Measurements from ENCODE around the gene BMPR1A. TPM values are rescaled to one million over a fixed set of nuclear protein-coding genes. Genes with fewer than 3 reads are reported as not detected.

The BMPR1A gene
- total RNA-seq, 1 experiment from 2014 or later: 31.6 TPM

DNA sequence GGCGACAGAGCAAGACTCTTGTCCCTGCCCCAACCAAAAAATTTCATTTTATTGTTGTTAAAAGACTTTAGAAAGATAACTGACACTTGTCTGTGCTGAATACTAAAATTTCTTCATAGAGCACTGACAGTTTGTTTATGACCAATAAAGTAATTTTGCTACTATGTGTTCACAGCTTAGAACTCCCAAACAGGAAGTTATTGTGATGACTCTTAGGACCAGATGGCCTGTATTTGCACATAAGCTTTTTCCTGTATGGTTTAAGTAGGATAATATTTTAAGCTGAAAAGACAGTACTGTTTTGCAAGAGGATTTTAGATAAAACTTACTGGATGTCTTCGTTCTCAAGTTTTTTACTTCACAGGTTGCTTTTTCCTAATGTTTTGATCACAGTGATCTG is 120.3 kb downstream of the BMPR1A start:
- in situ Hi-C loops (cut with HindIII; ENCODE audit: low pct_unique_long_range_greater_than_20kb, low sequenced_read_pairs): no loop called here
- DNase-seq (ENCODE audit: low read depth, low spot score): no peak

DNA sequence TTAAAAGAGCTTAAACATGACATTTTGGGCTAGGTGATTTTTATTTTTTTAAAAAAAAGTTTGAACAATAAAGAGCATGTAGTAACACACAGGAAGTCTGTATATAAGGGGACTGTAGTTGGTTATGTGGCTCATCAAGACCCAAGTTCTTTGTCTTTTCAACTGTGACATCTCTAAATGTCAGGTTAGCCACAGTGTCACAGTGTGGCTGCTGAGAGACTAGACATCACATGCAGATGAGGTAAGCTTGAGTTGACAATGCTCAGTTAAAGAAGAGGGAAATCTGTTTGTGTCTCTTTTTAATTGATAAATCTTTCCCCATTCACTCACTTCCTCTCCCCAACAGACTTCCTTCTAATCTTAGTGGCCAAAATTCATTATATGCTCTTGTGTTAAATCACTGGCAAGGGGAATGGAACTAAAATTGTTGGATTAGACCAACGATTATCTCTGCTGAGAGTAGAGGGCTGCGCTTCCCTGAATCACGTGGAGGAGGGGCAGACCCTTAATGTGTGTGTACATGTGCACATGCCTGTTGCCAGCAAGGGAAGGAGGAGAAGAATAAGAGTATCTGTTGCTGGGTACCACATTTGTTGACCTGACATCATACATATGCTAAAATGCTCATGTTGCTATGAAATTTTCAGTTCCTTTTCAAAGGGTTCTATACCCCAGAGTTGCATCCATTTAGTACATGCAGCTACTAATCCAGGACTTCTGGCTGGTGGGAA is 122.7 kb downstream of the BMPR1A start:
- in situ Hi-C loops (cut with HindIII; ENCODE audit: low pct_unique_long_range_greater_than_20kb, low sequenced_read_pairs): no loop called here

GRCh38 chr10:86880971-86881370 is 124.6 kb downstream of the BMPR1A start:
- no peak for DNase-seq (ENCODE audit: low read depth, low spot score)
- in situ Hi-C loops (cut with HindIII; ENCODE audit: low pct_unique_long_range_greater_than_20kb, low sequenced_read_pairs): no loop called here

More for the DNA sequence above, 122.7 kb downstream of the BMPR1A start:
- no peak for DNase-seq (ENCODE audit: low read depth, low spot score)

GRCh38 chr10:86888585-86889381 is 132.4 kb downstream of the BMPR1A start:
- DNase-seq (ENCODE audit: low read depth, low spot score): no peak
- in situ Hi-C loops (cut with HindIII; ENCODE audit: low pct_unique_long_range_greater_than_20kb, low sequenced_read_pairs): no loop called here

DNA sequence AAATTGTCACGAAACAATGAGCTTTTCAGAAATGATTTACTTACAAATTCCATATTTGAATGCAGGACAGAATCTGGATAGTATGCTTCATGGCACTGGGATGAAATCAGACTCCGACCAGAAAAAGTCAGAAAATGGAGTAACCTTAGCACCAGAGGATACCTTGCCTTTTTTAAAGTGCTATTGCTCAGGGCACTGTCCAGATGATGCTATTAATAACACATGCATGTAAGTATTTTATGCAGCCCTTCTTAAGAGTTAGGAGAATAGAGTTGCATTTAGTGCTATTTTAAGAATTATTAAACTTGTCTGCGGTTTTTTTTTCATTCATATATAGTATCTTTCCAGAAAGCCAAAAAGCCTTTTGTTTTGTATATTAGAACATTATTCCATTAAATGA is 133.6 kb downstream of the BMPR1A start:
- in situ Hi-C loops (cut with HindIII; ENCODE audit: low pct_unique_long_range_greater_than_20kb, low sequenced_read_pairs): no loop called here
- DNase-seq (ENCODE audit: low read depth, low spot score): no peak

- DNase-seq (ENCODE audit: low read depth, low spot score): no peak
- in situ Hi-C loops (cut with HindIII; ENCODE audit: low pct_unique_long_range_greater_than_20kb, low sequenced_read_pairs): no loop called here
These were observed 142.1 kb downstream of the BMPR1A start for GRCh38 chr10:86898511-86898910.

- DNase-seq (ENCODE audit: low read depth, low spot score): no peak
- in situ Hi-C loops (cut with HindIII; ENCODE audit: low pct_unique_long_range_greater_than_20kb, low sequenced_read_pairs): no loop called here
These were observed 142.7 kb downstream of the BMPR1A start for GRCh38 chr10:86899132-86899531.

- in situ Hi-C loops (cut with HindIII; ENCODE audit: low pct_unique_long_range_greater_than_20kb, low sequenced_read_pairs): no loop called here
- DNase-seq (ENCODE audit: low read depth, low spot score): peak; percentile 76
These were observed 143.4 kb downstream of the BMPR1A start for GRCh38 chr10:86899670-86900276.

GRCh38 chr10:86900955-86901354 is 144.5 kb downstream of the BMPR1A start:
- no peak for DNase-seq (ENCODE audit: low read depth, low spot score)
- in situ Hi-C loops (cut with HindIII; ENCODE audit: low pct_unique_long_range_greater_than_20kb, low sequenced_read_pairs): no loop called here

DNA sequence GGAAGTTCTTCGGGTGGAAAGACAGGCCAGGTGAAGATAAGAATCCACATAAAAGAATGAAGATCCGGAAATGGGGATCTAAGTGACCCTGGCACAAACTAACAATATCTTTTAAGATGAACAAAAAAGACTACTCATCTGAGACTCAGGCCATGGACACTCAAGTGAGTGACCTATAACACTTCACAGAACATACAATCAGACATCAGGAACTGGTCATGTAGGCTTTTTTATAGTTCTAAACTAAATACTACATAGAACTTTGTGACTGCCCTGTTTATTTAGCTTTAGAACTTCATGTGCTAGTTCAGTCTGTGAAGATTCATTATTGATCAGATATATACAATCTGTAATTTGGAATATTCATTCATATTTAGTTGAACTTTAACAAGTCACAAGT is 148.2 kb downstream of the BMPR1A start:
- no peak for DNase-seq (ENCODE audit: low read depth, low spot score)
- in situ Hi-C loops (cut with HindIII; ENCODE audit: low pct_unique_long_range_greater_than_20kb, low sequenced_read_pairs): no loop called here

DNA sequence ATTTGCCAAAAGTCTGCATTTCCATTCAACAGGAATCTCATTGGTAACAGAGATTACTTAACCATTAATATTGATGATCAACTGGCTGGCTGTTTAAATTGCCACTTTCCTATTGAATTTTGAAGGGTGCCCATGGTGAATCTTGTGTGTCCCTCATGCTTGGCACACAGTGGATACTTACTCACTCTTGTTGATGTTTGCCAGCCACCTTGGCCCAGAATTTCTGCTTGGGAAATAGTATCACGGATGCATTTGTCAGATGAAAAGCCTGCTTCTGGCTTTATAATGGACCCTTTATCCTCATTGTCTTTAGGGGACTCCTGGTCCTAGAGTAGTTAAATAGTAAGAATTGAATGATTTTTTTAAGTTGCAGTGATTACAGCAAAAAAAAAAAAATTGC is 149.0 kb downstream of the BMPR1A start:
- DNase-seq (ENCODE audit: low read depth, low spot score): no peak
- in situ Hi-C loops (cut with HindIII; ENCODE audit: low pct_unique_long_range_greater_than_20kb, low sequenced_read_pairs): no loop called here

DNA sequence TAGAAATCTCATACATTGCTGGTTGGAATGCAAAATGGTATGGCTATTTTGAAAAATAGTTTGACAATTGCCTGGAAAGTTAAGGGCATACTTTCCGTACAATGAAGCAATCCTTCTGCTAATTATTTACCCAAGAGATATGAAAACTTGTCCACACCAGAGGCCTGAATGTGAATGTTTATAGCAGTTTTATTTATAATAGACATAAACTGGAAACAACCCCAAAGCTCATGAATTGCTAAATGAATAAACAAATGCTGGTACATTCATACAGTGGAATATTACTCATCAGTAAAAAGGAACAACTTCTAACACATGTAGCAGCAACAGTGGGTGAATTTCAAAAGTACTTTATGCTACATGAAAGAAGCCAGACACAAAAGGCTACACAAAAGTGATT is 158.3 kb downstream of the BMPR1A start:
- no peak for DNase-seq (ENCODE audit: low read depth, low spot score)
- in situ Hi-C loops (cut with HindIII; ENCODE audit: low pct_unique_long_range_greater_than_20kb, low sequenced_read_pairs): no loop called here

DNA sequence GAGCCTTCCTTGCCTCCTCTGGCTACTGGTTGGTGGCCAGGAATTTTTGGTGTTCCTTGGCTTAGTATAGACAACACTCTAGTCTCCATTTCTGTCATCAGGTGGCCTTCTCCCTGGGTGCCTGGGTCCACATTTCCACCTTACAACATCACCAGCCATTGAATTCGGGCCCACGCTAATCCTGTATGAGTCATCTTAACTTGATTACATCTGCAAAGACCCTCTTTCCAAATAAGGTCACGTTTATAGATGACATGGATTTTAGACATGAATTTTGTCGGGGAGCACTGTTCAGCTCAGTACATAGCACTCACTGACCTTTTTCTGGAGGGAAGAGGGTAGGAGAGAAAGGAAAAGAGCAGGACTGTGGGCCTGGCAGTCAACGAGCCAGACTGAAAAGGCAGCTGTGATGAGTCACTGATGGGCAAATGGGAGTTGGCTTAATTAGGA is 161.6 kb downstream of the BMPR1A start:
- DNase-seq (ENCODE audit: low read depth, low spot score): no peak
- in situ Hi-C loops (cut with HindIII; ENCODE audit: low pct_unique_long_range_greater_than_20kb, low sequenced_read_pairs): no loop called here

GRCh38 chr10:86922553-86922961 is 166.1 kb downstream of the BMPR1A start:
- no peak for DNase-seq (ENCODE audit: low read depth, low spot score)
- in situ Hi-C loops (cut with HindIII; ENCODE audit: low pct_unique_long_range_greater_than_20kb, low sequenced_read_pairs): no loop called here

DNA sequence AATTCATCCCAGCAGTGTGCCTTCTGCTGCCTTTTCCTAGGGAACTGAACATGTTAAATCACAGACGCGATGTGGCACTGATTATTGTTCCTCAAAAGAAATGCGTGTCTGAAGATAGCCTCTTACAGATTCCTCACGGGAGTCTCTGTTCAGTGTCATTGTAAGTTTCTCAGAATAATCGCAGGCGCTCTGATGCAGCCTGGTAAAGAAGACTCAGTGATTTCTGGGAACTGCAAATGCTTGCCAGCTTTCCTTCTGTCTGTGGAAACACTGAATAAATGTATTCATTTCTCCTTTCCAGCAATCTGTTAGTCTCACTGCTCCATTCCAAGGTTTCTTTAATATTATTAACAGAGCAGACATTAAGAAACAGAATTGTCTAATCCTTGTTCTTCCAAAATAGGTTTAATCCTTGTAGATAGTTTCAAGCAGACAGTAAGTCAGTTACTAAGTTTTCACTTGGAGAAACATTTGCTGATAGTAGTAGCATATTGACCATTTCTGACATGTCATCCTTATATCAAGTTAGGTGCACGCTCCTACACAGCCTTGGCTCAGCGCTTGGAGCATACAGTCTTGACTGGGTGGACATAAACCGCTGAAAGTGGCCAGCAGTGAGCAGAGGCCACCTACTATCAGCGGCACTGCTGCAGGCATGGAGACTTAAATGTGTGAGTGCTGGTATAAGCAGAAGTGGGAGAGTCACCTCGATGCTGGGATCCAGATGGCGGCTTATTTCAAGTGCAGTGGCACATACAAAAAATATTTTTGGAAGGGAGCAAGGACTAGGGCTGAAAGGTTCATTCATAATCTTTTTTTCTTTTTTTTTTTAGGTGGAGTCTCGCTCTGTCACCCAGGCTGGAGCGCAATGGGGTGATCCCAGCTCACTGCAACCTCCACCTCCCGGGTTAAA is 173.3 kb downstream of the BMPR1A start:
- in situ Hi-C loops (cut with HindIII; ENCODE audit: low pct_unique_long_range_greater_than_20kb, low sequenced_read_pairs): no loop called here

DNA sequence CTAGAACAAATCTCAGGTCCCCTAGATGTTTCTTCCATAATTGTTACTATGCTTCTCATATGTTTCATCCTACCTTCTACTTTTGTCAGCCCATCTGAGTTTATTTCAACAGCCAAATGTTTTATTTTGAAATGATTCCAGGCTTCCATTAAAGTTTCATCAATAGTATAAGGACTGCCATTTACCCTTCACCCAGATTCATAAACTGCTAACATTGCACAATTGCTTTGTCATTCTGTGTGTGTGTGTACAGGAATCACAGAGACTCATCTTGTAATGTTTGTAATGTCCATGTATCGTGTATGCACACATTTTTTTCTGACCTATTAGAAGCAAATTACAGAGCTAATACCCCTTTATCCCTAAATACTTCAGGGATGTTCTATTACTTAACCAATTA is 175.5 kb downstream of the BMPR1A start:
- DNase-seq (ENCODE audit: low read depth, low spot score): no peak
- in situ Hi-C loops (cut with HindIII; ENCODE audit: low pct_unique_long_range_greater_than_20kb, low sequenced_read_pairs): no loop called here

More for the DNA sequence above, 173.3 kb downstream of the BMPR1A start:
- no peak for DNase-seq (ENCODE audit: low read depth, low spot score)

DNA sequence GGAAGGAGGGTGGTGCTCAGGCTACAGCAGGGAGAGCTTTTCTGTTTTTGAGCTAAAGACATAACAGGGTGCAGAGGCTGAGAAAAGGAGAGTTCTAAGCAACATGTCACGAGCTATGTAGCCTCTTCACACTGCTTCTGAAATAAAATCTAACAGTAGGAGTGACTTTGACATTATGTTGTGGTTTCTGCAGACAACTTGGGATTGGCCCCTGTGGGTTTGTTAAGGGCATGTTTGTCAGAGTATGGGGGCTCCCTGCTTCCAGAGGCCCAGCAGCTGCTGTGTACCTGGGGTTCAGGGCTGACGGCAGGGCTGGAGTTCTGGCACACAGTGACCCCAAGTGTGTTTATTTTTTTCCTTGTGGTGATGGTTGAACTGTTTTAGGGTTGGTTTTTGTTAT is 176.3 kb downstream of the BMPR1A start:
- in situ Hi-C loops (cut with HindIII; ENCODE audit: low pct_unique_long_range_greater_than_20kb, low sequenced_read_pairs): no loop called here
- no peak for DNase-seq (ENCODE audit: low read depth, low spot score)
